Posterior cingulate gyrus (tissue), 11 donors: ENCODE results near the gene HOXB2.

ENCODE experiments used
- DNase-seq, 10 donors: peaks; one replicate each; pipeline versions ENCODE4 v3.0.0 to v3.0.0-alpha.2; 2020 to 2021; ENCODE audit warnings: mixed read lengths in 3 of 10
- intact Hi-C: fragments of 100-400 bp; cut with DNase I; formaldehyde crosslinking; loops from one replicate; pipeline ENCODE4 v1.15.1; 2023

HOXB2 gene

GRCh38 chr17:48499735-48500434 is 45.0 kb downstream of the HOXB2 start:
- intact Hi-C loops, result no loop called here
- DNase-seq, result no peak

GRCh38 chr17:48499248-48499647 is 45.7 kb downstream of the HOXB2 start:
- intact Hi-C loops, result no loop called here
- no peak for DNase-seq

GRCh38 chr17:48498164-48498850 is 46.6 kb downstream of the HOXB2 start:
- DNase-seq, result no peak
- intact Hi-C loops, result no loop called here

GRCh38 chr17:48497103-48497502 is 47.8 kb downstream of the HOXB2 start:
- no peak for DNase-seq
- intact Hi-C loops, result no loop called here

- no peak for DNase-seq
- intact Hi-C loops, result no loop called here
These were observed 50.6 kb downstream of the HOXB2 start for GRCh38 chr17:48494335-48494734.
